ENCODE measurements around the gene MYO9B. TPM values are rescaled to one million over a fixed set of nuclear protein-coding genes. Genes with fewer than 3 reads are reported as not detected.

Gene MYO9B
- total RNA-seq, 2 donors from 2014 or later = 79.4 to 96.8 TPM

- Histone ChIP-seq H3K4me3 (ENCODE audit: low read length) (no peak overlapping the region), H3K9ac (ENCODE audit: extremely low read depth, low read length, poor library complexity, severe bottlenecking) (no peak overlapping the region), H3K27me3 (ENCODE audit: control insufficient read depth, insufficient read depth, low read length, poor library complexity, severe bottlenecking) (no peaks in the 10 kb centered on the region), H3K27ac (ENCODE audit: low read depth, low read length) (no peak overlapping the region), H3K9me3 (ENCODE audit: control insufficient read depth, low read length) (no peaks in the 10 kb centered on the region), H3K4me1 (ENCODE audit: control insufficient read depth, insufficient read depth, low read length) (no peaks in the 10 kb centered on the region), H3K36me3 (ENCODE audit: control insufficient read depth, insufficient read depth, low read length) (peaks cover 51% of the 10 kb centered on the region)
- no peaks in the 10 kb centered on the region for H3K9me3 Mint-ChIP-seq
- no peak for DNase-seq
- peaks cover 66% of the 10 kb centered on the region for H3K36me3 Mint-ChIP-seq (ENCODE audit: low read depth)
- WGBS, 2 experiments (ENCODE audit: insufficient coverage in 1 of 2, insufficient read length in 1 of 2) = 94 to 95% methylated on average over 5 to 7 of the region's 7 CpGs
- H3K27me3 Mint-ChIP-seq (ENCODE audit: insufficient read depth) = no peaks in the 10 kb centered on the region
- no peaks in the 10 kb centered on the region for H3K4me1 Mint-ChIP-seq
- TF ChIP-seq, protein P1, sequence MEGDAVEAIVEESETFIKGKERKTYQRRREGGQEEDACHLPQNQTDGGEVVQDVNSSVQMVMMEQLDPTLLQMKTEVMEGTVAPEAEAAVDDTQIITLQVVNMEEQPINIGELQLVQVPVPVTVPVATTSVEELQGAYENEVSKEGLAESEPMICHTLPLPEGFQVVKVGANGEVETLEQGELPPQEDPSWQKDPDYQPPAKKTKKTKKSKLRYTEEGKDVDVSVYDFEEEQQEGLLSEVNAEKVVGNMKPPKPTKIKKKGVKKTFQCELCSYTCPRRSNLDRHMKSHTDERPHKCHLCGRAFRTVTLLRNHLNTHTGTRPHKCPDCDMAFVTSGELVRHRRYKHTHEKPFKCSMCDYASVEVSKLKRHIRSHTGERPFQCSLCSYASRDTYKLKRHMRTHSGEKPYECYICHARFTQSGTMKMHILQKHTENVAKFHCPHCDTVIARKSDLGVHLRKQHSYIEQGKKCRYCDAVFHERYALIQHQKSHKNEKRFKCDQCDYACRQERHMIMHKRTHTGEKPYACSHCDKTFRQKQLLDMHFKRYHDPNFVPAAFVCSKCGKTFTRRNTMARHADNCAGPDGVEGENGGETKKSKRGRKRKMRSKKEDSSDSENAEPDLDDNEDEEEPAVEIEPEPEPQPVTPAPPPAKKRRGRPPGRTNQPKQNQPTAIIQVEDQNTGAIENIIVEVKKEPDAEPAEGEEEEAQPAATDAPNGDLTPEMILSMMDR (conservative IDR thresholded peaks at IDR 0.05) = no peak
- no peak overlapping the region for H3K4me3 Mint-ChIP-seq
- H3K27ac Mint-ChIP-seq = no peak overlapping the region
These were observed 79.7 kb downstream of the MYO9B start for GRCh38 chr19:17155251-17155650.

GRCh38 chr19:17156296-17156946, 80.8 kb downstream of the MYO9B start:
- TF ChIP-seq, protein P1 (conservative IDR thresholded peaks at IDR 0.05) = no peak
- H3K9me3 ChIP-seq (ENCODE audit: control insufficient read depth, low read length) = no peaks in the 10 kb centered on the region
- 94 to 95% methylated on average over 11 of the region's 11 CpGs for WGBS, 2 experiments (ENCODE audit: insufficient coverage in 1 of 2, insufficient read length in 1 of 2)
- H3K4me1 Mint-ChIP-seq = no peaks in the 10 kb centered on the region
- H3K4me3 ChIP-seq (ENCODE audit: low read length) = no peak overlapping the region
- no peaks in the 10 kb centered on the region for H3K9me3 Mint-ChIP-seq
- H3K27ac Mint-ChIP-seq = no peak overlapping the region
- H3K27ac ChIP-seq (ENCODE audit: low read depth, low read length) = no peak overlapping the region
- H3K4me1 ChIP-seq (ENCODE audit: control insufficient read depth, insufficient read depth, low read length) = no peaks in the 10 kb centered on the region
- no peaks in the 10 kb centered on the region for H3K27me3 ChIP-seq (ENCODE audit: control insufficient read depth, insufficient read depth, low read length, poor library complexity, severe bottlenecking)
- no peak for DNase-seq
- H3K36me3 ChIP-seq (ENCODE audit: control insufficient read depth, insufficient read depth, low read length) = peaks cover 47% of the 10 kb centered on the region
- no peak overlapping the region for H3K9ac ChIP-seq (ENCODE audit: extremely low read depth, low read length, poor library complexity, severe bottlenecking)
- no peaks in the 10 kb centered on the region for H3K27me3 Mint-ChIP-seq (ENCODE audit: insufficient read depth)
- peaks cover 71% of the 10 kb centered on the region for H3K36me3 Mint-ChIP-seq (ENCODE audit: low read depth)
- no peak overlapping the region for H3K4me3 Mint-ChIP-seq

DNA sequence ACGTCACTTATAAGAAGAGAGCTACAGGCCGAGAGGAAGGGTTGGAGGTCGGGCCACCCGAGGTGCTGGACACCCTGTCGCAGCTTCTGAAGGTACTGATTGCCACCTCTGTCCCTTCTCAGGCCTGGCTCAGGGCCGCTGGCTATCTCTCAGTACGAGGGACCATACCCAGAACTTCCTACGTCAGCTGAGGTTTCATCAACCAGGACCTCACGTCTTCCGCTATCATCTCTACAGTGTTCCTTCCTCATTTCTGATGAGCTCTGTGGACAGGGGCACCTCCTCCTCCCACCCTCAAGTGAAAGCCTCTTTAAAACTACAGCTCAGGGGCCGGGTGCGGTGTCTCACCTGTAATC, 81.3 kb downstream of the MYO9B start:
- 93 to 97% methylated on average over 12 of the region's 12 CpGs for WGBS, 2 experiments (ENCODE audit: insufficient coverage in 1 of 2, insufficient read length in 1 of 2)
- TF ChIP-seq, protein P1 (conservative IDR thresholded peaks at IDR 0.05) = no peak
- H3K9me3 Mint-ChIP-seq = no peaks in the 10 kb centered on the region
- H3K36me3 ChIP-seq (ENCODE audit: control insufficient read depth, insufficient read depth, low read length) = peaks cover 42% of the 10 kb centered on the region
- no peak overlapping the region for H3K27ac Mint-ChIP-seq
- no peaks in the 10 kb centered on the region for H3K9me3 ChIP-seq (ENCODE audit: control insufficient read depth, low read length)
- peaks cover 69% of the 10 kb centered on the region for H3K36me3 Mint-ChIP-seq (ENCODE audit: low read depth)
- no peak for DNase-seq
- H3K4me1 ChIP-seq (ENCODE audit: control insufficient read depth, insufficient read depth, low read length) = no peaks in the 10 kb centered on the region
- no peaks in the 10 kb centered on the region for H3K4me1 Mint-ChIP-seq
- no peak overlapping the region for H3K4me3 ChIP-seq (ENCODE audit: low read length)
- H3K27ac ChIP-seq (ENCODE audit: low read depth, low read length) = no peak overlapping the region
- H3K27me3 Mint-ChIP-seq (ENCODE audit: insufficient read depth) = no peaks in the 10 kb centered on the region
- no peaks in the 10 kb centered on the region for H3K27me3 ChIP-seq (ENCODE audit: control insufficient read depth, insufficient read depth, low read length, poor library complexity, severe bottlenecking)
- H3K9ac ChIP-seq (ENCODE audit: extremely low read depth, low read length, poor library complexity, severe bottlenecking) = no peak overlapping the region
- no peak overlapping the region for H3K4me3 Mint-ChIP-seq
